ENCODE measurements around the gene VSIR.
A peak's percentile ranks its signal among the peaks of the same experiment; 100 is the strongest.

VSIR gene

GRCh38 chr10:71763352-71764127 lies 9.8 kb downstream of the VSIR start:
- DNase-seq, result no peak

- DNase-seq, result no peak
These were observed 11.0 kb downstream of the VSIR start for GRCh38 chr10:71762324-71762723.

- no peak for DNase-seq
These were observed 11.7 kb downstream of the VSIR start for GRCh38 chr10:71761541-71762113.

- peak; percentile 64 for DNase-seq
These were observed 12.2 kb downstream of the VSIR start for GRCh38 chr10:71761105-71761511.

- no peak for DNase-seq
These were observed 15.9 kb downstream of the VSIR start for GRCh38 chr10:71757399-71757922.

GRCh38 chr10:71756311-71757191 lies 16.8 kb downstream of the VSIR start:
- no peak for DNase-seq

- DNase-seq, result no peak
These were observed 18.0 kb downstream of the VSIR start for GRCh38 chr10:71755179-71755879.

GRCh38 chr10:71754562-71754961 lies 18.8 kb downstream of the VSIR start:
- no peak for DNase-seq

- no peak for DNase-seq
These were observed 19.3 kb downstream of the VSIR start for GRCh38 chr10:71753960-71754505.

- DNase-seq, result no peak
These were observed 20.0 kb downstream of the VSIR start for GRCh38 chr10:71753091-71753959.

GRCh38 chr10:71752391-71753090 lies 20.8 kb downstream of the VSIR start:
- DNase-seq, result no peak

GRCh38 chr10:71751515-71752224 lies 21.6 kb downstream of the VSIR start:
- no peak for DNase-seq

- DNase-seq, result no peak
These were observed 22.3 kb downstream of the VSIR start for GRCh38 chr10:71750986-71751385.

- DNase-seq, result no peak
These were observed 23.0 kb downstream of the VSIR start for GRCh38 chr10:71750124-71750841.

- no peak for DNase-seq
These were observed 23.9 kb downstream of the VSIR start for GRCh38 chr10:71749396-71749795.

GRCh38 chr10:71748671-71749191 lies 24.6 kb downstream of the VSIR start:
- DNase-seq, result peak; percentile 84

- no peak for DNase-seq
These were observed 25.5 kb downstream of the VSIR start for GRCh38 chr10:71747551-71748523.

- no peak for DNase-seq
These were observed 26.2 kb downstream of the VSIR start for GRCh38 chr10:71747039-71747531.
